Neural cell (in vitro differentiated cells): ENCODE measurements around the gene TENT5C.

Experiments used
- EP300 ChIP-seq: fragments of 450-650 bp; conservative IDR thresholded peaks from 2 replicates; pipeline ENCODE4 v1.6.1; 2014; ENCODE audit warnings: antibody characterized with exemption, mild to moderate bottlenecking, moderate library complexity; ENCODE audit not compliant: poor library complexity, severe bottlenecking
- EZH2 ChIP-seq: fragments of 200-600, 300-800 bp; shearing (Covaris generic), sonication (generic); IDR thresholded peaks from 2 replicates; pipeline ENCODE4 v1.6.1; 2014; ENCODE audit warnings: antibody characterized with exemption, low read length, borderline replicate concordance, mild to moderate bottlenecking; ENCODE audit not compliant: insufficient read depth, poor library complexity, severe bottlenecking
- MXI1 ChIP-seq: fragments of 450-650 bp; conservative IDR thresholded peaks from 2 replicates; pipeline ENCODE4 v1.6.1; 2014; ENCODE audit warnings: antibody characterized with exemption, mild to moderate bottlenecking; ENCODE audit not compliant: poor library complexity, severe bottlenecking
- POLR2AphosphoS5 ChIP-seq: IDR thresholded peaks from 2 replicates; pipeline ENCODE4 v1.6.1; 2012
- TF ChIP-seq, protein P1 (sequence below): fragments of 450-650 bp; IDR thresholded peaks from 2 replicates; pipeline ENCODE4 v1.5.1; 2014; ENCODE audit warnings: antibody characterized with exemption, mild to moderate bottlenecking, moderate library complexity; ENCODE audit not compliant: poor library complexity, severe bottlenecking
- TF ChIP-seq, protein P2 (sequence below): IDR thresholded peaks from 2 replicates; pipeline ENCODE4 v1.6.1; 2012; ENCODE audit warnings: borderline replicate concordance

DNA sequence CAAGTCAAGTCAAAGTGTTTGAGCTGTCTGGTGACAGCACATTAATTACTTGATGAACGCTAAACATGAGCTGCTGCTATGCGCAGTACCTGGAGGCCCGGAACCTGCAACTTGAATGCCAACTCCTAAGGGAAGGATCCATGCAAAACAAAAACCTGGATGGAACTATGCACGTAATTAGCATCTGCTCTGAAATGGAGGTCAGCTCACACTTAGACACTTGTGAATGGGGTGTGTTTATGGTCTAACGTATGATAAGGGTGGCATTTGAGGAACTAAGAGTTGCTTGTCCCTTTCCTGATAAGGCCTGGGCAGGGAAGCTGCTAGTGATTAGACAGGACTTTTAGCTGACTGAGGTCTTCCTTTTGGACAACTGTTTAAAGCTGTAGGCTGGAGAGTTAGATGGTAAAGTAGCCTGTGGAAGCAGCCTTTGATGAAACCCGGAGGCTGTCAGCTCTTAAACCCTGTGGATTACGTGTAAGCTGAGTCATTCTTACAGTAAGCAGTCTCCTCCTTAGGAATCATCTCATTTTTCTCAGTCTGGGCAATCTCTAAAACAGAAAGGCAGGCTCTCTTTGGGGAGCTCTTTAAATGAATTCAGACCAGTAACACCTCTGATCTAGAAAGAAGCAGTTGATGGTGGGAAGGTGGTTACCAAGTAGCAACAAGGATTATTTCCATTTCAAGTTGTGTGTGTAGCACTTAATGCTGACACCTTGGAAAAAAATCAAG is 6.8 kb downstream of the TENT5C start:
- TF ChIP-seq, protein P1, sequence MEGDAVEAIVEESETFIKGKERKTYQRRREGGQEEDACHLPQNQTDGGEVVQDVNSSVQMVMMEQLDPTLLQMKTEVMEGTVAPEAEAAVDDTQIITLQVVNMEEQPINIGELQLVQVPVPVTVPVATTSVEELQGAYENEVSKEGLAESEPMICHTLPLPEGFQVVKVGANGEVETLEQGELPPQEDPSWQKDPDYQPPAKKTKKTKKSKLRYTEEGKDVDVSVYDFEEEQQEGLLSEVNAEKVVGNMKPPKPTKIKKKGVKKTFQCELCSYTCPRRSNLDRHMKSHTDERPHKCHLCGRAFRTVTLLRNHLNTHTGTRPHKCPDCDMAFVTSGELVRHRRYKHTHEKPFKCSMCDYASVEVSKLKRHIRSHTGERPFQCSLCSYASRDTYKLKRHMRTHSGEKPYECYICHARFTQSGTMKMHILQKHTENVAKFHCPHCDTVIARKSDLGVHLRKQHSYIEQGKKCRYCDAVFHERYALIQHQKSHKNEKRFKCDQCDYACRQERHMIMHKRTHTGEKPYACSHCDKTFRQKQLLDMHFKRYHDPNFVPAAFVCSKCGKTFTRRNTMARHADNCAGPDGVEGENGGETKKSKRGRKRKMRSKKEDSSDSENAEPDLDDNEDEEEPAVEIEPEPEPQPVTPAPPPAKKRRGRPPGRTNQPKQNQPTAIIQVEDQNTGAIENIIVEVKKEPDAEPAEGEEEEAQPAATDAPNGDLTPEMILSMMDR: no peak
- TF ChIP-seq, protein P2, sequence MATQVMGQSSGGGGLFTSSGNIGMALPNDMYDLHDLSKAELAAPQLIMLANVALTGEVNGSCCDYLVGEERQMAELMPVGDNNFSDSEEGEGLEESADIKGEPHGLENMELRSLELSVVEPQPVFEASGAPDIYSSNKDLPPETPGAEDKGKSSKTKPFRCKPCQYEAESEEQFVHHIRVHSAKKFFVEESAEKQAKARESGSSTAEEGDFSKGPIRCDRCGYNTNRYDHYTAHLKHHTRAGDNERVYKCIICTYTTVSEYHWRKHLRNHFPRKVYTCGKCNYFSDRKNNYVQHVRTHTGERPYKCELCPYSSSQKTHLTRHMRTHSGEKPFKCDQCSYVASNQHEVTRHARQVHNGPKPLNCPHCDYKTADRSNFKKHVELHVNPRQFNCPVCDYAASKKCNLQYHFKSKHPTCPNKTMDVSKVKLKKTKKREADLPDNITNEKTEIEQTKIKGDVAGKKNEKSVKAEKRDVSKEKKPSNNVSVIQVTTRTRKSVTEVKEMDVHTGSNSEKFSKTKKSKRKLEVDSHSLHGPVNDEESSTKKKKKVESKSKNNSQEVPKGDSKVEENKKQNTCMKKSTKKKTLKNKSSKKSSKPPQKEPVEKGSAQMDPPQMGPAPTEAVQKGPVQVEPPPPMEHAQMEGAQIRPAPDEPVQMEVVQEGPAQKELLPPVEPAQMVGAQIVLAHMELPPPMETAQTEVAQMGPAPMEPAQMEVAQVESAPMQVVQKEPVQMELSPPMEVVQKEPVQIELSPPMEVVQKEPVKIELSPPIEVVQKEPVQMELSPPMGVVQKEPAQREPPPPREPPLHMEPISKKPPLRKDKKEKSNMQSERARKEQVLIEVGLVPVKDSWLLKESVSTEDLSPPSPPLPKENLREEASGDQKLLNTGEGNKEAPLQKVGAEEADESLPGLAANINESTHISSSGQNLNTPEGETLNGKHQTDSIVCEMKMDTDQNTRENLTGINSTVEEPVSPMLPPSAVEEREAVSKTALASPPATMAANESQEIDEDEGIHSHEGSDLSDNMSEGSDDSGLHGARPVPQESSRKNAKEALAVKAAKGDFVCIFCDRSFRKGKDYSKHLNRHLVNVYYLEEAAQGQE: no peak
- TF ChIP-seq EP300 (no peak), MXI1 (no peak), EZH2 (no peak), POLR2AphosphoS5 (no peak)
